Measurements from ENCODE around the gene TMEM150B. TPM values are rescaled to one million over a fixed set of nuclear protein-coding genes. Genes with fewer than 3 reads are reported as not detected.

Gene TMEM150B
- total RNA-seq, 1 experiment from 2014 or later, result not detected

DNA sequence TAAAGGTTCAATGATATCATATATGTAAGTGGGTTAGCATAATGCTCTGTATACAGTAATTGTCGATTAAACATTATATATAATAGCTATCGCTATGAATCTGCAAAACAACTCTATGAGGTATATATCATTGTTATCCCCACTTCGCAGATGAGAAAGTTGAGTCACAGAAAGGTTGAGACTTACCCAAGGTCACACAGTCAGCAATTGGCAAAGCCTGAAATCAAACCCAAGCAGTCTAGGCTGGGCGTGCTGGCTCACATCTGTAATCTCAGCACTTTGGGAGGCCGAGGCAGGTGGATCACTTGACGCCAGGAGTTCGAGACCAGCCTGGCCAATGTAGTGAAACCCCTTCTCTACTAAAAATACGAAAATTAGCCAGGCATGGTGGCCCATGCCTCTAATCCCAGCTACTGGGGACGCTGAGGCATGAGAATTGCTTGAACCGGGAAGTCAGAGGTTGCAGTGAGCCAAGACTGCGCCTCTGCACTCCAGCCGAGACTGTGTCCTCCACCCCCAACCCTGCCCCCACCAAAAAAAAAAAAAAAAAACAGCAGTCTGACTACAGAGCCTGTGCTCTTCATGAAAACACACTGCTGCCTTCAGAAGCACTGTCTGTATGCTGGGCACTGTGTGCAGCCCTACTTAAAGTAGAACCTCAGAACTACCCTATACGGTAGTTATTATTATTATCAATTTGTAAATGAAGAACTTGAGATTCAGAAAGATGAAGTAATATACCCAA is 46.6 kb downstream of the TMEM150B start:
- DNase-seq (ENCODE audit: low read depth, low spot score), result no peak
- no peaks in the 10 kb centered on the region for H4K20me1 ChIP-seq (ENCODE audit: insufficient read depth)
- no peaks in the 10 kb centered on the region for H3K9me2 ChIP-seq (ENCODE audit: insufficient read depth)
- H3K4me2 ChIP-seq (ENCODE audit: low read length), result peak overlapping the region; percentile 100
- ChIA-PET CTCF (no interaction called here), RAD21 (ENCODE audit: low non-redundant PET in 1 of 2, low total read pairs in 2 of 2, uncharacterized antibody in 2 of 2, unreplicated experiment in 2 of 2) (no interaction called here), POLR2A (interaction anchor here (1.3 to 3.3 kb wide), 2 partner anchors 9 to 19 kb away, joined by 3 to 26 read pairs; partner anchors contain the start of gene PPP6R1)
- peak overlapping the region; percentile 97 to 99 for H3K4me3 ChIP-seq (replicated peaks in 1 of 2; ENCODE audit: low read depth in 1 of 2, low read length in 2 of 2)
- no peaks in the 10 kb centered on the region for H3K27me3 ChIP-seq (ENCODE audit: insufficient read depth, low read length)
- BruUV-seq (replicated peaks), result no TSS peak
- peak overlapping the region; percentile 89 for H3K9ac ChIP-seq (ENCODE audit: low read length)
- H3K79me2 ChIP-seq (ENCODE audit: insufficient read depth, low read length), result peaks cover 16% of the 10 kb centered on the region
- no peaks in the 10 kb centered on the region for H3K9me3 ChIP-seq (ENCODE audit: control insufficient read depth in 1 of 2, insufficient read depth in 1 of 2, low read depth in 1 of 2, low read length in 2 of 2)
- no peak overlapping the region for H2AFZ ChIP-seq (ENCODE audit: low read depth, low read length, poor library complexity, severe bottlenecking)
- peaks cover 18 to 28% of the 10 kb centered on the region in 2 experiments for H3K4me1 ChIP-seq (ENCODE audit: control insufficient read depth in 1 of 2, insufficient read depth in 2 of 2, low read length in 2 of 2)
- H3K27ac ChIP-seq (ENCODE audit: low read depth, low read length), result no peak overlapping the region
- peaks cover 7 to 15% of the 10 kb centered on the region in 2 experiments; a peak in 3 of 4 replicates for H3K36me3 ChIP-seq (ENCODE audit: control insufficient read depth in 1 of 2, insufficient read depth in 2 of 2, low read length in 2 of 2)
- intact Hi-C loops (cut with micrococcal nuclease), result no loop called here
- no peak for ATAC-seq
- TF ChIP-seq, protein P1, sequence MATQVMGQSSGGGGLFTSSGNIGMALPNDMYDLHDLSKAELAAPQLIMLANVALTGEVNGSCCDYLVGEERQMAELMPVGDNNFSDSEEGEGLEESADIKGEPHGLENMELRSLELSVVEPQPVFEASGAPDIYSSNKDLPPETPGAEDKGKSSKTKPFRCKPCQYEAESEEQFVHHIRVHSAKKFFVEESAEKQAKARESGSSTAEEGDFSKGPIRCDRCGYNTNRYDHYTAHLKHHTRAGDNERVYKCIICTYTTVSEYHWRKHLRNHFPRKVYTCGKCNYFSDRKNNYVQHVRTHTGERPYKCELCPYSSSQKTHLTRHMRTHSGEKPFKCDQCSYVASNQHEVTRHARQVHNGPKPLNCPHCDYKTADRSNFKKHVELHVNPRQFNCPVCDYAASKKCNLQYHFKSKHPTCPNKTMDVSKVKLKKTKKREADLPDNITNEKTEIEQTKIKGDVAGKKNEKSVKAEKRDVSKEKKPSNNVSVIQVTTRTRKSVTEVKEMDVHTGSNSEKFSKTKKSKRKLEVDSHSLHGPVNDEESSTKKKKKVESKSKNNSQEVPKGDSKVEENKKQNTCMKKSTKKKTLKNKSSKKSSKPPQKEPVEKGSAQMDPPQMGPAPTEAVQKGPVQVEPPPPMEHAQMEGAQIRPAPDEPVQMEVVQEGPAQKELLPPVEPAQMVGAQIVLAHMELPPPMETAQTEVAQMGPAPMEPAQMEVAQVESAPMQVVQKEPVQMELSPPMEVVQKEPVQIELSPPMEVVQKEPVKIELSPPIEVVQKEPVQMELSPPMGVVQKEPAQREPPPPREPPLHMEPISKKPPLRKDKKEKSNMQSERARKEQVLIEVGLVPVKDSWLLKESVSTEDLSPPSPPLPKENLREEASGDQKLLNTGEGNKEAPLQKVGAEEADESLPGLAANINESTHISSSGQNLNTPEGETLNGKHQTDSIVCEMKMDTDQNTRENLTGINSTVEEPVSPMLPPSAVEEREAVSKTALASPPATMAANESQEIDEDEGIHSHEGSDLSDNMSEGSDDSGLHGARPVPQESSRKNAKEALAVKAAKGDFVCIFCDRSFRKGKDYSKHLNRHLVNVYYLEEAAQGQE (IDR thresholded peaks at IDR 0.05; ENCODE audit: low read depth), result no peak
- TF ChIP-seq POLR2A (IDR thresholded peaks at IDR 0.05; ENCODE audit: borderline replicate concordance, extremely low read depth, insufficient read depth, insufficient read length) (no peak), EZH2 (IDR thresholded peaks at IDR 0.05) (no peak), CTCF (IDR thresholded peaks at IDR 0.05 in 2 of 3, conservative IDR thresholded peaks at IDR 0.05 in 1 of 3; ENCODE audit: borderline replicate concordance in 1 of 3, insufficient read depth in 1 of 3, low read depth in 2 of 3, low read length in 2 of 3) (no peak), EZH2phosphoT487 (IDR thresholded peaks at IDR 0.05; ENCODE audit: borderline replicate concordance) (no peak), SIN3A (IDR thresholded peaks at IDR 0.05; ENCODE audit: low read depth) (no peak), ELF1 (IDR thresholded peaks at IDR 0.05; ENCODE audit: borderline replicate concordance, low read depth) (no peak), TCF7L2 (IDR thresholded peaks at IDR 0.05; ENCODE audit: borderline replicate concordance, extremely low read depth, insufficient read depth, insufficient read length) (no peak)
- TF ChIP-seq, protein P2, sequence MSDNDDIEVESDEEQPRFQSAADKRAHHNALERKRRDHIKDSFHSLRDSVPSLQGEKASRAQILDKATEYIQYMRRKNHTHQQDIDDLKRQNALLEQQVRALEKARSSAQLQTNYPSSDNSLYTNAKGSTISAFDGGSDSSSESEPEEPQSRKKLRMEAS (IDR thresholded peaks at IDR 0.05), result no peak

Data from HCT116 (cell line).